ENCODE results near the gene ANKRD50. TPM values are rescaled to one million over a fixed set of nuclear protein-coding genes. Genes with fewer than 3 reads are reported as not detected.

ANKRD50 gene
- total RNA-seq, 2 donors from 2014 or later, result 7.1 to 14.0 TPM

DNA sequence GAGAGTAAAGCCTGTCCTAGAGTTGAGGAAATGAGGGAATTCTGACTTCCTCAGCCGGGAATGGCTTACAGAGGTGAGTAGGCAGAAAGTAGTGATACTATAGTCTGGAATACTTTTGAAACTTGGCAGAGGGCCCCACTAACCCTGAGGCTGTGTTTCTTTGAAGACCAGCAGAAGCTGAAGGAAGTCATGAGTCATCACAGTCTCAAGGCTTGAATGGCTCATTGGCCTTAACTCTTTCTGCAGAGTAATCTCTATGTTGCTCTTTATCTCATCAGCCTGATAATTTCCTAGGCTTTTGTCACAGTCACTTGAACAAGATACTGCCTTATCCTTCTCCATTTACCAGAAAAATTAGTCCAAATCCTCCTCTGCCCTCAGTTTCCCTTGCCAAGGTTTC, 80.8 kb downstream of the ANKRD50 start:
- intact Hi-C loops (cut with DNase I), result no loop called here
- no peaks in the 10 kb centered on the region for H3K27me3 ChIP-seq
- H3K9ac ChIP-seq (ENCODE audit: low read depth in 2 of 2, low read length in 2 of 2), result no peak overlapping the region
- no peak overlapping the region for H3K27ac ChIP-seq
- H3K4me3 ChIP-seq, result no peak overlapping the region
- TF ChIP-seq, protein P1, sequence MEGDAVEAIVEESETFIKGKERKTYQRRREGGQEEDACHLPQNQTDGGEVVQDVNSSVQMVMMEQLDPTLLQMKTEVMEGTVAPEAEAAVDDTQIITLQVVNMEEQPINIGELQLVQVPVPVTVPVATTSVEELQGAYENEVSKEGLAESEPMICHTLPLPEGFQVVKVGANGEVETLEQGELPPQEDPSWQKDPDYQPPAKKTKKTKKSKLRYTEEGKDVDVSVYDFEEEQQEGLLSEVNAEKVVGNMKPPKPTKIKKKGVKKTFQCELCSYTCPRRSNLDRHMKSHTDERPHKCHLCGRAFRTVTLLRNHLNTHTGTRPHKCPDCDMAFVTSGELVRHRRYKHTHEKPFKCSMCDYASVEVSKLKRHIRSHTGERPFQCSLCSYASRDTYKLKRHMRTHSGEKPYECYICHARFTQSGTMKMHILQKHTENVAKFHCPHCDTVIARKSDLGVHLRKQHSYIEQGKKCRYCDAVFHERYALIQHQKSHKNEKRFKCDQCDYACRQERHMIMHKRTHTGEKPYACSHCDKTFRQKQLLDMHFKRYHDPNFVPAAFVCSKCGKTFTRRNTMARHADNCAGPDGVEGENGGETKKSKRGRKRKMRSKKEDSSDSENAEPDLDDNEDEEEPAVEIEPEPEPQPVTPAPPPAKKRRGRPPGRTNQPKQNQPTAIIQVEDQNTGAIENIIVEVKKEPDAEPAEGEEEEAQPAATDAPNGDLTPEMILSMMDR (IDR thresholded peaks at IDR 0.05), result no peak
- DNase-seq, result peak; percentile 20
- no peaks in the 10 kb centered on the region for H3K9me3 ChIP-seq
- H3K4me1 ChIP-seq, result no peaks in the 10 kb centered on the region
- H3K36me3 ChIP-seq, result no peaks in the 10 kb centered on the region

DNA sequence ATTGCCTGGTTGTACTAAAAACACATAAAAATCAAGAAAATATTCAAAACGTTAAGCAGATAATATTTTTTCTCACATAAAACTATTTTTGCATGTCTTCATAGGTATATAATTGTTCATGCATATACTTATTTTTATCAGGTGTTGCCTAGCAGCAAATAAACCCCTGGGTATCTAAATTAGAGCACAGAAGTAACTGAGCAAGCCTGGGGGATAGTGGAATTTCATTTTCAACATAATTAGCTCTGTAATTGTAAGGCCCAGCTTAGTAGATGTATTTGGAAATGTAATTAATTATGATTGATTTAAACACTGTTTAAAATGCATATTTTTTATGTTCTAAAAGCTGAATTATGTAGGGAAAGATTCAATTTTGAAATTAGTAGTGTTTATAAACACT, 82.9 kb downstream of the ANKRD50 start:
- DNase-seq, result no peak
- Histone ChIP-seq H3K4me3 (no peak overlapping the region), H3K36me3 (no peaks in the 10 kb centered on the region), H3K27ac (no peak overlapping the region), H3K4me1 (no peaks in the 10 kb centered on the region), H3K9me3 (no peaks in the 10 kb centered on the region), H3K9ac (ENCODE audit: low read depth in 2 of 2, low read length in 2 of 2) (no peak overlapping the region), H3K27me3 (no peaks in the 10 kb centered on the region)
- intact Hi-C loops (cut with DNase I), result no loop called here
- TF ChIP-seq, protein P1 (IDR thresholded peaks at IDR 0.05), result no peak
